GM12878 (cell line): ENCODE measurements around the gene NFATC2. TPM values are rescaled to one million over a fixed set of nuclear protein-coding genes. Genes with fewer than 3 reads are reported as not detected.

Source experiments
- ATAC-seq: fragments of 200-7000 bp; cut with Tn5 transposase; 3 replicates; pipeline ENCODE4 v1.9.1; 2020; ENCODE audit warnings: mild to moderate bottlenecking, moderate library complexity
- BruUV-seq: library from RNA; stranded (reverse); fragments of 400-500 nt; replicated peaks from 2 replicates; lab custom pipeline; 2021; lab: Mats Ljungman, UMichigan
- CTCF ChIA-PET: fragments of 300-600 bp; sonication (Branson Sonifier 250); formaldehyde crosslinking; extraction: SDS; loops from one replicate; lab custom pipeline; 2021; ENCODE audit warnings: inconsistent platforms; lab: Yijun Ruan, JAX
- POLR2A ChIA-PET: fragments of 350-600 bp; formaldehyde crosslinking; extraction: SDS; loops from one replicate; lab custom pipeline; 2021; ENCODE audit warnings: inconsistent platforms; lab: Charles Lee
- RAD21 ChIA-PET: fragments of 300-600 bp; sonication (Branson Sonifier 250); formaldehyde crosslinking; loops from one replicate; lab custom pipeline; 2023; ENCODE audit warnings: antibody characterized with exemption; ENCODE audit not compliant: unreplicated experiment; lab: Charles Lee
- SMC1A ChIA-PET: fragments of 300-600 bp; sonication (Branson Sonifier 250); formaldehyde crosslinking; loops from one replicate; lab custom pipeline; 2023; ENCODE audit not compliant: unreplicated experiment, uncharacterized antibody; lab: Charles Lee
- DNase-seq: peaks from one replicate; pipeline ENCODE4 v3.0.0-alpha.2; 2011; ENCODE audit warnings: low read depth, low spot score
- FAIRE-seq: peaks from 3 replicates; lab custom pipeline; 2011; peaks lifted over from hg19 to GRCh38; lab: Jason Lieb, UNC
- H2AFZ ChIP-seq: 2 replicates; pipeline ENCODE4 v1.6.0; 2011; ENCODE audit warnings: low read depth, low read length, control low read depth; ENCODE audit not compliant: control insufficient read depth
- H3K27ac ChIP-seq: 2 replicates; pipeline ENCODE4 v1.5.1; 2011; ENCODE audit warnings: control low read depth; ENCODE audit not compliant: control insufficient read depth, insufficient read depth
- H3K27me3 ChIP-seq, 2 experiments: replicated peaks in 1 of 2; 2 replicates each; pipeline versions ENCODE4 v1.6.0 to v1.6.1; 2011; ENCODE audit warnings: low read length in 1 of 2; ENCODE audit not compliant: control insufficient read depth in 2 of 2, insufficient read depth in 2 of 2
- H3K36me3 ChIP-seq, 2 experiments: 2 replicates each; pipeline ENCODE4 v1.5.1; 2011; ENCODE audit warnings: low read length in 1 of 2; ENCODE audit not compliant: control insufficient read depth in 2 of 2, insufficient read depth in 2 of 2
- H3K4me1 ChIP-seq: 2 replicates; pipeline ENCODE4 v1.6.1; 2011; ENCODE audit warnings: mild to moderate bottlenecking, low read length, moderate library complexity, mixed read lengths; ENCODE audit not compliant: control insufficient read depth, insufficient read depth
- H3K4me2 ChIP-seq: 2 replicates; pipeline ENCODE4 v1.6.0; 2011; ENCODE audit warnings: control low read depth; ENCODE audit not compliant: control insufficient read depth, insufficient read depth
- H3K4me3 ChIP-seq: fragments of 200-600 bp; sonication (generic); 2 replicates; pipeline ENCODE4 v1.5.1; 2016
- H3K79me2 ChIP-seq: 2 replicates; pipeline ENCODE4 v1.6.0; 2011; ENCODE audit warnings: low read length; ENCODE audit not compliant: control insufficient read depth, insufficient read depth
- H3K9ac ChIP-seq: 2 replicates; pipeline ENCODE4 v1.8.0; 2011; ENCODE audit warnings: low read length, control low read depth, mixed read lengths; ENCODE audit not compliant: control insufficient read depth, insufficient read depth
- H3K9me3 ChIP-seq: replicated peaks from 3 replicates; pipeline ENCODE4 v1.5.1; 2011; ENCODE audit warnings: mild to moderate bottlenecking, low read length; ENCODE audit not compliant: control insufficient read depth, insufficient read depth
- H4K20me1 ChIP-seq: 2 replicates; pipeline ENCODE4 v1.6.0; 2011; ENCODE audit not compliant: control insufficient read depth, insufficient read depth
- CBX3 ChIP-seq: fragments of 200-600 bp; sonication (generic); IDR thresholded peaks from 2 replicates; pipeline ENCODE4 v1.6.1; 2016; ENCODE audit warnings: low read depth, borderline replicate concordance
- CREB1 ChIP-seq: IDR thresholded peaks from 2 replicates; pipeline ENCODE4 v1.6.1; 2012; ENCODE audit warnings: low read depth, mild to moderate bottlenecking, inconsistent platforms
- ETV6 ChIP-seq, 2 experiments: fragments of 450-650 bp in 1 of 2; IDR thresholded peaks in 1 of 2; conservative IDR thresholded peaks in 1 of 2; 2 replicates each; pipeline ENCODE4 v1.6.1; 2014; ENCODE audit warnings: antibody characterized with exemption in 1 of 2, borderline replicate concordance in 1 of 2, low read depth in 1 of 2, mild to moderate bottlenecking in 1 of 2, moderate library complexity in 1 of 2
- GABPA ChIP-seq: IDR thresholded peaks from 2 replicates; pipeline ENCODE4 v1.6.1; 2014; ENCODE audit warnings: antibody characterized with exemption, low read depth, mild to moderate bottlenecking, inconsistent platforms
- IKZF1 ChIP-seq: fragments of 450-650 bp; conservative IDR thresholded peaks from 2 replicates; pipeline ENCODE4 v1.6.1; 2017; ENCODE audit warnings: antibody characterized with exemption, mild to moderate bottlenecking
- KAT2A ChIP-seq: conservative IDR thresholded peaks from 2 replicates; pipeline ENCODE4 v1.6.1; 2011; ENCODE audit warnings: low read depth, low read length; ENCODE audit not compliant: control insufficient read depth
- MAX ChIP-seq: IDR thresholded peaks from 2 replicates; pipeline ENCODE4 v1.6.1; 2012; ENCODE audit warnings: low read depth, low read length, improper control_type of control experiment
- RFX5 ChIP-seq: IDR thresholded peaks from 2 replicates; pipeline ENCODE4 v1.6.1; 2011; ENCODE audit warnings: low read depth, low read length, improper control_type of control experiment
- STAT3 ChIP-seq: IDR thresholded peaks from 2 replicates; pipeline ENCODE4 v1.6.1; 2011; ENCODE audit warnings: low read depth, low read length, improper control_type of control experiment
- TCF12 ChIP-seq: IDR thresholded peaks from 2 replicates; pipeline ENCODE4 v1.6.1; 2011; ENCODE audit warnings: low read depth, mild to moderate bottlenecking, low read length
- ZBED1 ChIP-seq: IDR thresholded peaks from 2 replicates; pipeline ENCODE4 v1.6.1; 2016; ENCODE audit warnings: borderline replicate concordance
- WGBS: methylation state at CpG from one replicate; pipeline ENCODE4 v1.1.6; 2016; ENCODE audit warnings: low lambda C conversion rate; ENCODE audit not compliant: insufficient replicate concordance, insufficient coverage; ENCODE audit errors: missing lambda C conversion rate; 5-methylcytosine and 5-hydroxymethylcytosine counted together
- in situ Hi-C: fragments of 300-500 bp; cut with MboI; formaldehyde crosslinking; loops from 9 replicates; pipeline ENCODE4 v1.14.3; 2018; ENCODE audit warnings: mixed read lengths
- intact Hi-C: fragments of 100-400 bp; cut with micrococcal nuclease; formaldehyde crosslinking; loops from one replicate; pipeline ENCODE4 v1.14.2; 2022; ENCODE audit not compliant: unreplicated experiment
- polyA plus RNA-seq, 11 experiments: library from polyadenylated mRNA; depleted of rRNA in 4 of 11; unstranded in 6 of 11; stranded (reverse) in 5 of 11; fragments of >200 nt; fragmentation: Nextera tagmentation in 4 of 11; fragmentation: Illumina TruSeq in 1 of 11; extraction: Ambion mirVana in 4 of 11; extraction: Trizol in 1 of 11; gene quantifications; 1 replicate in 1 of 11; 2 replicates in 10 of 11; pipeline versions ENCODE4 v1.2.1 to v1.2.3, GENCODE V29; 2011 to 2016; ENCODE audit warnings: inconsistent platforms in 2 of 11, missing spikeins in 2 of 11, low read depth in 1 of 11
- total RNA-seq, 4 experiments: library from RNA; depleted of rRNA in 3 of 4; stranded (reverse); fragments of >200 nt in 3 of 4; fragmentation: Illumina TruSeq in 1 of 4; extraction: Trizol in 1 of 4; gene quantifications; 2 replicates each; pipeline versions ENCODE4 v1.2.1 to v1.2.3, GENCODE V29; 2013 to 2021
- TF ChIP-seq, protein P1 (sequence below): fragments of 450-650 bp; IDR thresholded peaks from 2 replicates; pipeline ENCODE4 v1.6.1; 2018; ENCODE audit warnings: borderline replicate concordance, mild to moderate bottlenecking; ENCODE audit not compliant: partially characterized antibody
- TF ChIP-seq, protein P2 (sequence below): fragments of 450-650 bp; formaldehyde crosslinking; IDR thresholded peaks from 2 replicates; pipeline ENCODE4 v1.5.0; 2022; ENCODE audit warnings: mild to moderate bottlenecking, missing genetic modification characterization
- TF ChIP-seq, protein P3 (sequence below): IDR thresholded peaks from 2 replicates; pipeline ENCODE4 v1.6.1; 2011; ENCODE audit warnings: mild to moderate bottlenecking, low read depth, low read length, moderate library complexity; ENCODE audit not compliant: insufficient replicate concordance

NFATC2 gene
- total and polyA plus RNA-seq, 10 of the 15 experiments (the other 5 are each of a cell fraction or from before 2014, with no cell fraction given): 3.3 to 20.0 (median 7.3) TPM

DNA sequence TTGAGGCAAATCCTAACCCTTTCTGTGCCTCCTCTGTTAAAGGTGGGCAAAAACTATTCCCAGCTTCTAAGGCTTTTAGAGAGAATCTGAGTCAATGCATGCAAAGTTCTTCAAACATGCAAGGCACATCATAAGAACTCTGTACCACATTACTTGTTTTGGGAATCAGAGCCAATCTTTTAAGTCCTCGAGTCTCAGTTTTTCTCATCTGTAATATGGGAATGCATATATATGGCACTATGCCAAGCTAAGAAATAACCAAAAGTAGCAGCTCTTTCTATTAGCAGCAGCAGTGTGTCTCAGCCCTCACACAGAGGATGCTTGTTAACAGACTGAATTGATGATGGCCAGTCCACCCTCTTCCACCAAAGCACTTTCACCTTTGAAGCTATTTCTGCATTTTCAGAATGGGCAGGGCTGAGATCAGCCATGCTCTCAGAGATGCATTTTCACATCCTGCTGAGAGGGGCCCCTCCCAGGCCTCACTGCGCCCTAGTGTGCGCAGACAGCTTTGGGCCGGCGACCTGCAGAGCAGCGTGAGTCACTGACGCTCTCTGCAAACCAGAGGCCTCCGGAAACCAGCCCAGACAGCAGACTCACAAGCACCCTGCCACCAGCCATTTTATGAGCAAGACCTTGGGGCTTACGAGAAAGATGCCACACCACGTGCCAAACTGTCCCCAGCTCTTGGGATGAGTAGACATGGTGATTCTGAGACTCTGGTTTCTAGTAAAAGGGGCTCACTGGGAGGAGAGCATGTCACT, 138.0 kb downstream of the NFATC2 start:
- Histone ChIP-seq H3K4me3 (no peak overlapping the region), H3K9ac (no peak overlapping the region), H4K20me1 (no peaks in the 10 kb centered on the region), H3K36me3 (peaks cover 7 to 10% of the 10 kb centered on the region in 2 experiments; a peak in 2 of 4 replicates), H3K27me3 (no peaks in the 10 kb centered on the region), H3K4me1 (peaks cover 61% of the 10 kb centered on the region), H3K27ac (peak overlapping the region; percentile 73), H3K9me3 (no peaks in the 10 kb centered on the region; the same call in 2 of the 3 replicates), H3K79me2 (peaks cover 4% of the 10 kb centered on the region), H2AFZ (peak overlapping the region; percentile 0; the same call in 1 of the 2 replicates), H3K4me2 (peak overlapping the region; percentile 23)
- in situ Hi-C loops (loop anchor here (10.0 to 25.0 kb wide), 2 partner anchors 590 to 758 kb away; no protein-coding TSS in a partner anchor), intact Hi-C loops (loop anchor here (5.0 kb wide), 2 partner anchors 78 to 138 kb away; partner anchors contain the start of gene NFATC2)
- SMC1A ChIA-PET: interaction anchor here (0.9 to 2.4 kb wide), 15 partner anchors 9 to 610 kb away, joined by 3 to 12 read pairs (median 3); partner anchors contain the start of gene BCAS4
- DNase-seq (peak; percentile 80), ATAC-seq (peak; percentile 88), FAIRE-seq (peak; percentile 92)
- POLR2A ChIA-PET: interaction anchor here (0.5 to 1.8 kb wide), 2 partner anchors 13 to 1811 kb away, joined by 6 to 8 read pairs; no protein-coding TSS in a partner anchor
- CTCF ChIA-PET: interaction anchor here (0.8 to 1.7 kb wide), 5 partner anchors 11 to 24 kb away, joined by 3 to 9 read pairs (median 3); no protein-coding TSS in a partner anchor
- 2% methylated on average over 10 of the region's 10 CpGs for WGBS
- RAD21 ChIA-PET: interaction anchor here (0.7 to 2.0 kb wide), 13 partner anchors 13 to 216 kb away, joined by 3 to 10 read pairs (median 4); partner anchors contain the start of gene NFATC2
- no TSS peak for BruUV-seq
- TF ChIP-seq STAT3 (no peak), IKZF1 (peak; percentile 41), ZBED1 (no peak), KAT2A (no peak), CBX3 (no peak), CREB1 (peak; percentile 66; the same call in 1 of the 2 replicates), RFX5 (no peak), GABPA (peak; percentile 44; the same call in 1 of the 2 replicates), ETV6 (conservative IDR thresholded peaks at IDR 0.05 in 1 of 2, IDR thresholded peaks at IDR 0.05 in 1 of 2; ENCODE audit: borderline replicate concordance in 1 of 2, low read depth in 1 of 2) (peak in 1 of 2 experiments; percentile 50; a peak in 1 of 4 replicates), MAX (peak; percentile 81), TCF12 (no peak)
- TF ChIP-seq, protein P1, sequence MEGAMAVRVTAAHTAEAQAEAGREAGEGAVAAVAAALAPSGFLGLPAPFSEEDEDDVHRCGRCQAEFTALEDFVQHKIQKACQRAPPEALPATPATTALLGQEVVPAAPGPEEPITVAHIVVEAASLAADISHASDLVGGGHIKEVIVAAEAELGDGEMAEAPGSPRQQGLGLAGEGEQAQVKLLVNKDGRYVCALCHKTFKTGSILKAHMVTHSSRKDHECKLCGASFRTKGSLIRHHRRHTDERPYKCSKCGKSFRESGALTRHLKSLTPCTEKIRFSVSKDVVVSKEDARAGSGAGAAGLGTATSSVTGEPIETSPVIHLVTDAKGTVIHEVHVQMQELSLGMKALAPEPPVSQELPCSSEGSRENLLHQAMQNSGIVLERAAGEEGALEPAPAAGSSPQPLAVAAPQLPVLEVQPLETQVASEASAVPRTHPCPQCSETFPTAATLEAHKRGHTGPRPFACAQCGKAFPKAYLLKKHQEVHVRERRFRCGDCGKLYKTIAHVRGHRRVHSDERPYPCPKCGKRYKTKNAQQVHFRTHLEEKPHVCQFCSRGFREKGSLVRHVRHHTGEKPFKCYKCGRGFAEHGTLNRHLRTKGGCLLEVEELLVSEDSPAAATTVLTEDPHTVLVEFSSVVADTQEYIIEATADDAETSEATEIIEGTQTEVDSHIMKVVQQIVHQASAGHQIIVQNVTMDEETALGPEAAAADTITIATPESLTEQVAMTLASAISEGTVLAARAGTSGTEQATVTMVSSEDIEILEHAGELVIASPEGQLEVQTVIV: no peak
- TF ChIP-seq, protein P2, sequence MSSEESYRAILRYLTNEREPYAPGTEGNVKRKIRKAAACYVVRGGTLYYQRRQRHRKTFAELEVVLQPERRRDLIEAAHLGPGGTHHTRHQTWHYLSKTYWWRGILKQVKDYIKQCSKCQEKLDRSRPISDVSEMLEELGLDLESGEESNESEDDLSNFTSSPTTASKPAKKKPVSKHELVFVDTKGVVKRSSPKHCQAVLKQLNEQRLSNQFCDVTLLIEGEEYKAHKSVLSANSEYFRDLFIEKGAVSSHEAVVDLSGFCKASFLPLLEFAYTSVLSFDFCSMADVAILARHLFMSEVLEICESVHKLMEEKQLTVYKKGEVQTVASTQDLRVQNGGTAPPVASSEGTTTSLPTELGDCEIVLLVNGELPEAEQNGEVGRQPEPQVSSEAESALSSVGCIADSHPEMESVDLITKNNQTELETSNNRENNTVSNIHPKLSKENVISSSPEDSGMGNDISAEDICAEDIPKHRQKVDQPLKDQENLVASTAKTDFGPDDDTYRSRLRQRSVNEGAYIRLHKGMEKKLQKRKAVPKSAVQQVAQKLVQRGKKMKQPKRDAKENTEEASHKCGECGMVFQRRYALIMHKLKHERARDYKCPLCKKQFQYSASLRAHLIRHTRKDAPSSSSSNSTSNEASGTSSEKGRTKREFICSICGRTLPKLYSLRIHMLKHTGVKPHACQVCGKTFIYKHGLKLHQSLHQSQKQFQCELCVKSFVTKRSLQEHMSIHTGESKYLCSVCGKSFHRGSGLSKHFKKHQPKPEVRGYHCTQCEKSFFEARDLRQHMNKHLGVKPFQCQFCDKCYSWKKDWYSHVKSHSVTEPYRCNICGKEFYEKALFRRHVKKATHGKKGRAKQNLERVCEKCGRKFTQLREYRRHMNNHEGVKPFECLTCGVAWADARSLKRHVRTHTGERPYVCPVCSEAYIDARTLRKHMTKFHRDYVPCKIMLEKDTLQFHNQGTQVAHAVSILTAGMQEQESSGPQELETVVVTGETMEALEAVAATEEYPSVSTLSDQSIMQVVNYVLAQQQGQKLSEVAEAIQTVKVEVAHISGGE (CRISPR knock-in tag): no peak
- TF ChIP-seq, protein P3, sequence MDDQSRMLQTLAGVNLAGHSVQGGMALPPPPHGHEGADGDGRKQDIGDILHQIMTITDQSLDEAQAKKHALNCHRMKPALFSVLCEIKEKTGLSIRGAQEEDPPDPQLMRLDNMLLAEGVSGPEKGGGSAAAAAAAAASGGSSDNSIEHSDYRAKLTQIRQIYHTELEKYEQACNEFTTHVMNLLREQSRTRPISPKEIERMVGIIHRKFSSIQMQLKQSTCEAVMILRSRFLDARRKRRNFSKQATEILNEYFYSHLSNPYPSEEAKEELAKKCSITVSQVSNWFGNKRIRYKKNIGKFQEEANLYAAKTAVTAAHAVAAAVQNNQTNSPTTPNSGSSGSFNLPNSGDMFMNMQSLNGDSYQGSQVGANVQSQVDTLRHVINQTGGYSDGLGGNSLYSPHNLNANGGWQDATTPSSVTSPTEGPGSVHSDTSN: no peak
